SIG-M5 (cell line): ENCODE data around the gene HOXA1.

Experiments
- DNase-seq: peaks from one replicate; lab custom pipeline; 2025; lab: John Stamatoyannopoulos, UW

Gene HOXA1

DNA sequence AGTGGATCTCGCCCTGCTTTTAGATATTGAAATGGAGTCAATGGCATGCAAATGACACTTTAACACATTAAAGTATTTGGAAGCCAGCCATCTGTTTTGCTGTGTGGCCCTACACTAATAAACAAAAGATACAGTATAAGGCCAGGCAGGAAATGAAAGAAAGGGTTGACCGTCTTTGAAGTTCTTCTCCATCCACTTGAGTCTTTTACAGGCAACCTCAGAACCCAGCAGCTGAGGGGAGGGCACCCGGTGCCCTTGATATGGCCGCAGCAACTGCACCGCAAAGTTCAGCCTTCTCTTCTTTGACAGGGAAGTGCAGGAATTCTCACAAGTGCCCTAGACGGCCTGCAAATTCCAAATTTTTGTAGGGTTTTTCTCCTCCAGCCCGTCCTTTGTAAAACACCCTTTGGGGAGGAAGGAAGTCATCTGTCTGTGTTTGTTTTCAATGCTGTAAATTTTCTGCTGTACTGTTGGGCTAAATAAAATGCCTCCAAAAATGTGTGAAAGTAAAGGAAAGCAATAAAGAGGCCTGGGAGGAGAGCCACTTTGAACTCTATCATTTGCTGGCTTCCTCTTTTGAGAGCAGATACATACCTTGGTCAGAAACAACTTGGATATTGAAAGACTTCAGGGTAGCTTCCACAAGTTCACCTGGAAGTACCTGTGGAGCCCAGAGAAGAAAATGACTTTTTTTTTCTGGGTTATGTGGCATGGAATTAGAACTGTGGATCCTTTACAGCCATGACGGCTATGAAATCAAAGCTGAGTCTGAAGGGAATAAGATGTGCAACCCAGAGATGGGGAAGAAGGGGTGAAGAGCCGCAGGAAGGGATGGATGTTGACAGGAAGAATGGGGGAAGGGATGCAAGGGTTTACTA, 3.6 kb downstream of the HOXA1 start:
- DNase-seq = no peak

DNA sequence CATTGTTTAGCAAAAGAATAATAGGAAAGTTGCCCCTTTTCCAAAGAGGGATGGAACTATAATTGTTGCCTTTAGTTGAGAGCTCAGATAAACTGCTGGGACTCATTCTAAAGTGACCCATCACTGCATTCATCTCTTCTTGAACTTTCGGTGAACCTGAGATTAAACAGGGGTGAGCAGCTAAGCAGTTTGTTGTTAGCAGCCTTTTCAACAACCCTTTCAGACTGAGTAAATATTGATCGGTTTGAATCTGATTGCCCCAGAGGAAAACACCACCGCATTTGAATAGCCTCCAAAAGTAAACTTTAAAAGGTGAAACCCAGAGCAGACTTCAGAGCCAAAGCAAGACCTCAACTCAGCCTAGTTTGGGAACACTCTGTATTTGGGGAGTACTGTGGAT, 4.7 kb downstream of the HOXA1 start:
- DNase-seq = no peak

DNA sequence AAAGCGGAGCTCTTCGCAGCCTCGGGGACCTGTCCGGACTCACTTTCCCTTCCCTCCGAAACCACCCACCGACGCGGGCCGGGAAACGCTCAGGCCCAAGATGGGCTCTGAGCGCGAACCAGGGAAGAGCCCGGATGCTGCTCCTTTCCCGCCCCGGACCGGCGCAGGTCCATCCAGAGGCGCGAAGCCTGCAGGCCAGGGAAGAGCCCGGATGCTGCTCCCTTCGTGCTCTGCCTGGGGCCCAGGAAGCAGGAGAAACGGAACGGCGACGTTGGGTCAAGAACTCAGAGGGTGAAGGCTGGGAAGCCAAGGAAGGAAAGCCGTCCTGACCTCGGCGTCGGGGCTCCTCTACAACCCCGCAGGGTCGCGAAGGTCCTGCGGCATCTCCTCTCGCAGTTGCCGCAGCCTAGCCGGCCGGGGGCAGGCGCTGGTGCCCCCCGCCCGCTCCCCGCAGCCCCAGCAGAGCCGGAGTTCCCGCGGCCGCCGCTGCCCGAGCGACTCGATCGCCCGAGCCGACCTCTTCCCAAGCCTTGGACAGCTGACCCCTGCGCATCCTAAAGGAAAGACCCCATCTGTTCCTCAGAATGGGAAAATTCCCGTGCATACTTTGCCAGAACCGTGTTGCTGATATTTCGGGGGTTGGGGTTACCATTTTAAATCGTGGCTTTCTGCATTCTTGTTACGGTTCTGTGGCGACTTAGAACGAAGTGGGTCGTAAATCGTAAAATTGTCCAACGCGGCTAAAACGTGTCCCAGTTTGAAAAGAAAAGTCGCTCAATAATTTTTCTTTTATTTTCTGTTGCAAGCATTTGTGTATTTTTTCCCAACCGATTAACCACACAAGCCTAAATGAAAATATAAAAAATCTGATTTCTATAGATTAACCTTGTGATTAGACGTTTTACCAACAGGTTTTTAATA, 7.5 kb downstream of the HOXA1 start:
- DNase-seq = no peak

DNA sequence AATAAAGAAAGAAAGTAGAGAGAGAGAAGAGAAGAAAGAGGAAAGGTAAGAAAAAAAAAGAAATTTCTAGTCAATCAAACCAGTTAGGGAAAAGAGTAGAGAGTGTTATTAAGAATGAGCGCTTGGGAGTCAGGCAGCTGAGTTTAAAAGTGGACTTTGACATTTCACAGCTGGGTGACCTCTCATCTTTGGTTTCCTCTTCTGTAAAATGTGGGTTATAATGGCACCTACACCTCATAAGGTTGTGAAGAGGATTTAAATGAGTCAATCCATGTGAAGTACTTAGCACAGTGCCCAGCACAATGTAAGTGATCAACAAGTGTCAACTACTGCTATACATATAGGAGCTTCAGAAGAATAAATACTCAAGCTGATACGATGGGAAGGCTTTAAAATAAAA, 12.2 kb downstream of the HOXA1 start:
- no peak for DNase-seq

DNA sequence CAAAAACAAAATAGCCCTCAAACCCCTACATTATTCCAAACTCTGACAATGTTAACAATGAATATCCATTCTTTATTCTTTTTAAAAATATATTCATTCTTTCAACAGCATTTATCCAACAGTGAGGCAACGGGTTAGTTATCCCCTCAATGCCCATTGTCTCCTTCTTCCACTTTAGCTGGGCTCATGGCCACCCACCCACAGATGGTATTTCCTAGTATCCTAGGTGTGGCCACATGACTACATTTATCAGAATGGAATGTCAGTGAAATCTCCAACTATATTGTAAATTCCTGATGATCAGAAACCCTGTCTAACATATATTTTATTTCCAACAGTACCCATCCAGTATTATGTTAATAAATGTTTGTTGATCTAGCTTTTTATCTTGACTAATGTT, 13.6 kb downstream of the HOXA1 start:
- DNase-seq = no peak

DNA sequence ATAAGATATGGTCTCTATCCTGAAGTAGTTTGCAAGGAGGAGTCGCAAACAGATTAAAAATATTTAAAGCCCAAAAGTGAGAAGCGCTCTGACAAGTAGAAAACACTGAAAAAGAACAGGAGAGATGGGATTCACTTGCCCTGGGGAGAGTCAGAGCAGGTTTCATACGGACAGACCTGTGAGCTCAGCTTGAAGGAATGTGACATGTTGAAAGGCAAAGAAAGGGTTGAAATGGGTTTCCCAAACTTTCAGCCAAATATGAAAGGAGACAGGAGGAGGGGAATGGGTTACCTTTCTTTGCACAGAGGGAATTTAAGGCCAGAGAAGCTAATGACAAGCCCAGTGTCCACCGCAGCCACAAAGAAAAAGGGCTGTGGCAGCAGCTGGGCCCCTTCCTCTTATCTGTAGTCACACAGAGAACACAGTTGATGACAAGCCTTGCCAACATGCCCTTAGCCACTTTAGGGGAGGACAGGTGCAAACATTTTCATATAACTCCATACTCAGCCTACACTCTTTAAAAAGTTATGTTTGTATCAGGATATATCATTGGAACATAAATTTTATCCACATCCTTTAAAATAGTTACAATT, 14.9 kb downstream of the HOXA1 start:
- no peak for DNase-seq

DNA sequence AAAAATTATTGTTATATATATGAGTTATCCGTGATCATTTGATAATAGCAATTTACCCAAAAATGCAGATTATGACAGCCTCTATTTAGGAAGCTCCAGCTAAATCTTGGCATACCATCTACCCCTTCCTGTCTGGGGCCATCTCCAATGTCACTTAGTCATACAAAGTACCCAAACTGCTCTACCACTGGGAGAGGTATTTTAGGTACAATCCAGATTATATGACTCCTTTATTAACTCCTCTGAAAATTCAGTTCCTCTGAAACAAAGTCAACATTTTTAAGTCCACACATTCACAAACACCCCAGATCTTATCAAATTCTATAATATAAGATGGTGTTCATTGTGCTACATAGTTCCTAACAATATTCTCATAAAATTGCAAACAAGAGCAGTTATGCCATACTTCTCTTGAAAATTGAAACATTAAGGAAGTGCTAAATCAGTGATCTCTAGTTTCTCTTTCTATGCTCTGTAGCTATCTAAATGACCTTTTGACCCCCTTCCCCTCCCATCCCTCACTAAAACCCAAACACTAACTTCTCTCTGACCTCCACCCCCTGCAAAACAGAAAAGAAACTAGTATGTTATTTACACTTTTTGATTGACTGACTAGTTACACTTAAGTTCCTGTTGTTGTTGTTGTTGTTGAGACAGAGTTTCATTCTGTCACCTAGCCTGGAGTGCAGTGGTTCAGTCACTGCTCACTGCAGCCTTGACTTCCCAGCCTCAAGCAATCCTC, 16.4 kb downstream of the HOXA1 start:
- no peak for DNase-seq

DNA sequence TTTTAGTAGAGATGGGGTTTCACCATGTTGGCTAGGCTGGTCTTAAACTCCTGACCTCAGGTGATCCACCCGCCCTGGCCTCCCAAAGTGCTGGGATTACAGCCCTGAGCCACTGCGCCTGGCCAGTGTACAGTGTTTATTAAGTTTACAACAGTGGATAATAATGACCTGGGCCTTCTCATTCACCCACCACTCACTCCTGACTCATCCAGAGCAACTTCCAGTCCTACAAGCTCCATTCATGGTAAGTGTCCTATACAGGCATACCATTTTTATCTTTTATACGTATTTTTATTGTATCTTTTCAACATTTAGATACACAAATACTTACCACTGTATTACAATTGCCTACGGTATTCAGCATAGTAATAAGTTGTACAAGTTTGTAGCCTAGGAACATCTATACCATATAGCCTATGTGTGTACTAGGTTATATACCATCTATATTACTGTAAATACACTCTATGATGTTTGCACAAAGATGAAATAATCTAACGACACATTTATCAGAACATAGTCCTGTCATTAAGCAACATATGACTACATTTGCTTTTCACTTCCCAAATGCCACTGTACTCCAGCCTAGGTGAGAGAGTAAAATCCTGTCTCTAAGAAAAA, 17.1 kb downstream of the HOXA1 start:
- no peak for DNase-seq

DNA sequence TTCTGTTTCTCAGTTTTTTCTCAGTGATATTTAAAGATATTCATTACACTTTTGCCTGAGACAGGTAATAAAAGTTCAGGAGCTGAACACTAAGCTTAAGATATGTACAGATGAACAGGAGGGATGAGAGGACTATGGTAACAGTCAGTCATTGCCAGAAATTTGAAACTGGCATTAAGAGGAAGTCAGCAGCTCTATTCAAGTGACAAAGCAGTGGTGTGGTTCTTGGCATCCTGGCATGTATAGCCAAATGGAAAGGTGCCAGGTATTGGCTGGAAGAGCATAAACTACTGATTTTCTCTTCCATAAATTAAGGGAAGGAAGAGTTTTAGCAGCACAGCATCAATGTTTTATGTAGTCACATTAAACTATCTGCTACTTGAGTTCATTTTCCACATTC, 22.7 kb downstream of the HOXA1 start:
- no peak for DNase-seq

DNA sequence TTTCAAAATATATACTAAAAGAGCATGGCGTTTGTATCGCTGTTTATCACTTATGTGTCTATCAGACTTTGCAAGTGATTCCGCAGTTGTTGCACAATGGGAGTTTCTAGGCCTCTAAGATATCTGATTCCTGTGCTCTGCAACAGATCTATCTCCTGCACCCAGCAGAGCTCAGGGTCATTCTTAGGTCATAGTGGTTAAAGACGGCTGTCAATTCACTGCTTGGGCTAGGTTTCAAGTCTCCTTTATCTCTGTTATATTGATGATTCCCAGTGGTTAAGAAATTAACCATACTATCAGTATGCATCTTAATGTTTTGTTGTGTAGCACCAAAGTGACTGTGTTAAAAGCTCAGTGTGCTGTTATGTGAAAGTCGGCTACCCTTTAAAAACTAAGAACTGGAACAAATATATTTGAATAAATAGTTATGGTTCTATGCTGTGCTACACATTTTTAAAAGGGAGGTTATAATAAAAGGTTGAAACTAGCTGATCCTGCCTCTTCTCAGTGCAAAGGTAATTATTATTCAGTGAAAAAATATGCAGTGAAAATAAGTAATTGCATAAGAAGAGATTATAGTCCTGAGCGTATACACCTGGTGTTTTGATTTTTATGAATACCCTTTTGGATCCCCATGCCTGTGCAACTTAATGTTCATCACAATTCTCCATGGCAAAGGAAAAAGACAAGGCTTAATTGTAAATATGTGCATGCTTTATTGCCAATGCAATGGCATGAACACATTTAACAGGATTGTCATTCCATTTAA, 24.0 kb downstream of the HOXA1 start:
- DNase-seq = no peak

DNA sequence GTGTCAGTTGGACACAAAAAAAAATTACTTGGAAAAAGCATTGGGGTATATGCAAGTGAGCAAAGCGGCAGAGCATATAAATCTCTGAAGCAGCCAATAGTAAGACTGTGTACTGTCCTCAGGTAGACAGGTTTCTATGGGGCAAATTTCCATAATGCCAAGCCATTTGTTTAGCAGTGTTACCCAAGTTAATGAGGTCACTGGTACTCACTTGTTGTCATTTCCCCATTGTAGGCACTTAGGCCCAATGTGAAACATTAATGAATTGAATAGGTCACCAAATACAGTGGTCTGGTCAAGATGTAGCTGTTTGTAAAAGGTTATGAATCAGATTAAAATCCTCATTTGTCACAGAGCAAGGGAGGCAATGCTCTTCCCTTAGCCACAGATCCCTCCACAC, 27.5 kb downstream of the HOXA1 start:
- DNase-seq = no peak

DNA sequence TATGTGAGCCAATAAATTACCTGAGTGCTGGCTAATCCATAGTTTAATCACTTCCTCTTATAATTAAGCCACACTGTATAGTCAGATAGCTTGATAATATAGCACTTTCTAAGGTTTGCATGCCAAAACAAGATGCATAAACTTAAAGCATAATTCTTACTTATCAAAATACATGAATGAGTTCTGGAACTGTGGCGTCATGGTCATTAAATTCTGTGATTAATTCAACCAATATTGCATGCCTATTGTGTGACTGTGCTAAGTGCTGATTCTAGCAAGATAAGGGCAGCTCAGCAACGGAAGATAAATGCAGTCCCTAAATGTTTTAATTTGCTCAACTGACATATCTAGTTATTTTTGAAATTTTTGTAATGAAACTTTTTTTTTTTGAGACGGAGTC, 29.7 kb downstream of the HOXA1 start:
- no peak for DNase-seq

DNA sequence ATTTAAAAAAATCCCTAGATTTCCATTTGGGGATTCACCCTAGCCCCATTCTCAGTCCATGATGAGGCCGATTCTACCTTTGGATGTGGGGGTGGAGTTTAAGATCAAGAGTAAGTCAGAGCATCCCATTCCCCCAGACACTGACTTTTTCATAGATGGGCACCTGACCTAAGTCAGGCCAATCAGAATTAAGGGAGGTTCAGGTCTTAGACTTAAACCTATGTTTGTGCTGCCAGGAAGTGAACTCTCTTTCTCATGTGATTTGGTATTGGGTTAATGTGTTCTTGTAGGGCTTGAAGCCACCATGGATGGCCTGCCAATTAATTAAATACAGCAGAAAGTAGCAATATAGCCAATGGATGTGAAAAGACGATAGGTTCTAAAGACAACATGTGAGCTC, 30.1 kb downstream of the HOXA1 start:
- DNase-seq = no peak

DNA sequence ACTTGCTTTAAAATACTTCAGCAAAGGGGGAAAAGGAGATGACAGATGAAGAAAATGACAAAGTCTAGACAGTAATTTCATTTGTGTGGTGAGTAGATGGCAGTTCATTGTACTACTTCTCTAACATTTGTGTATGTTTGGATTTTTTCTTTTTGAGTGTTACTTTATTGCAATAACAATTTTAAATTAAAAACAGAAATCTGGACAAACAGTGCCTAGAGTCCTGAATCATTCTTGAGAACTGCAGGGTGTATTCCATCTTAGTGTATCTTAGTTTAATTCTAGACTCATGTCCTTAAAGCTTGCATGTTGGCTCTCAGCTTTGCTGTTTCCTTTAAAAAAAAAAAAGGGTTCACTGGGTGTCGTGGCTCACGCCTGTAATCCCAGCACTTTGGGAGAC, 31.1 kb downstream of the HOXA1 start:
- DNase-seq = no peak

DNA sequence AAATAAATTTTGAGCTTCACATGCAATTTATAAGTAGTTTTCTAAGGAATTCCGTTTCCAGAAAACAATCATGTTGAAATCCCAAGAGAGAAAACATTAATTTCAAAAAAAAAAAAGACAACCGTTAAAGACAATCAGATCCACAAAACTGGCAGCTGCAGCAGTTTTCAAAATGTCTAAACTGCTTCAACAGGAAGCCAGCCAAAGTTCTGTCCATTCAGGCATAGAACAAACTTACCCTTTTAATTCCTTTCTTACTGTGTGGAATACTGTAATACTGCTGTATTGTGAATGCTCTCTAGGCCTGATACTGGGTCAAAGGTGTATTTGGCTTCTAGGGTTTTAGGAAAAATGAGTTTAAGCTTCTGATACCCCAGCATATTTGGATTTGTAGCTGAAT, 31.6 kb downstream of the HOXA1 start:
- no peak for DNase-seq

DNA sequence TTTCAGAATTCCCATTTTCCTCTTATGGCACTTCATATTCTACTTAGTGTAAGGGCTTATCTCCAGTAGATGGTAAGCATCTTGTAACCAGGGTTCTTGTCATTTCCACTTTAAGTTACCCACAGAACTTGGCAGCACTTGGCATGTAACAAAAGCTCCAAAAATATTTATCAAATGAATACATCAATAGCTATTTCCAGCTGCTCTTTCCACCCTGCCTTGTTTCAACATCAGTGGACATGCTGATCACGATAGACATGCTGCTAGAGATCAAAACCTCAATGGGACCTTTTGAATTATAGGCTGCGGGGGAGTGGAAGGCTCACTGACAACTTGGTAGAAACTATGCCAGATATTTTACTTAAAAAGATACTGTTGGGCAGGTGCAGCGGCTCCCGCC, 32.9 kb downstream of the HOXA1 start:
- DNase-seq = no peak

DNA sequence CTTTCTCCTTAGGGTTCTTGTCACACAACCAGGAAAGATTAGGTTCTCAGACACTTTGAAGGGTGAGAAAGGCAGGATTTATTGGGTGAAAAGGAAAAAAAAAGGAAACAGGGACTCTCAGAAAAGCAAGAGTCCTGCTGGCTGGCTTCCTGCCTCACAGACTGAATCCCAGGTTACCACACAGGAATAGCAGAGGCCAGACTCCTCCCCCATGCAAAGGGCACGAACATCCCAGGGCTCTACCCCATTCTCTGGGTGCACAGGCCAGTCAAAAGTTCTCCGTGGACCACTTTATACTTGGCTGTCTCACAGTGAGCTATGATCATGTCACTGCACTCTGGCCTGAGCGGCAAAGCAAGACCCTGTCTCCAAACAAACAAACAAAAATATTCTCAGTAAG, 42.6 kb downstream of the HOXA1 start:
- no peak for DNase-seq

DNA sequence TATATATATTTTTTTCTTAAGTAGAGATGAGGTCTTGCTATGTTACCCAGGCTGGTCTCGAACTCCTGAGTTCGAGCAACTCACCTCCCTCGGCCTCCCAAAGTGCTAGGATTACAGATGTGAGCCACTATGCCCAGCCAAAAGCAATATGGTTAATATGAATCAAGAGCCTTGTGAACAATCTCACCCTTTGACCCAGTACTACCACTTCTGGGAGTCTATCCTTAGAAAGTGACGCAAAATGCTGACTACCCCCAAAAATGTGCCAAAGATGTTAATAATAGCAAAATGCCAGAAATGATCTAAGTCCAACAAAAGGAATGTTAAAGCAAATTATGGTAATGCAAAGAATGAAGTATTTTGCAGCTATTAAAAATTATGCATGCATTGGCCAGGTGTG, 44.3 kb downstream of the HOXA1 start:
- DNase-seq = no peak

DNA sequence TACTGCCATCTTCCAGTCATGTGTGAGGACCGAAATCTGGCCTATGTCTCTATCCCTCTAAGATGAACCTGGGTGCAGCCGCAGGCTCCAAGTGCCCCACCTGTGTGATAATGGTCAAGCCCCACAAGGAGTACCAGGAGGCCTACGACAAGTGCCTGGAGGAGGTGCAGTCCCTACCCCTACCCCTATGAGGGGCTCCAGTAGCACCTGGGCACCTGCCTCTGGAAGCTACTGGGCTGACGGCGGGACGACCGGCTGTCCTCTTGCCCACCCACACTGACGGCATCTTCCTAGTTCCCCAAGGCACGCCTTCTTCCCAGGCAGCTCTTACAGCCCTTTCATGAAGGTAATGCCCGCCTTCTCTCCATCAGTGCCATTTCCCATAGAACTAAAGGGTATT, 47.4 kb downstream of the HOXA1 start:
- no peak for DNase-seq

DNA sequence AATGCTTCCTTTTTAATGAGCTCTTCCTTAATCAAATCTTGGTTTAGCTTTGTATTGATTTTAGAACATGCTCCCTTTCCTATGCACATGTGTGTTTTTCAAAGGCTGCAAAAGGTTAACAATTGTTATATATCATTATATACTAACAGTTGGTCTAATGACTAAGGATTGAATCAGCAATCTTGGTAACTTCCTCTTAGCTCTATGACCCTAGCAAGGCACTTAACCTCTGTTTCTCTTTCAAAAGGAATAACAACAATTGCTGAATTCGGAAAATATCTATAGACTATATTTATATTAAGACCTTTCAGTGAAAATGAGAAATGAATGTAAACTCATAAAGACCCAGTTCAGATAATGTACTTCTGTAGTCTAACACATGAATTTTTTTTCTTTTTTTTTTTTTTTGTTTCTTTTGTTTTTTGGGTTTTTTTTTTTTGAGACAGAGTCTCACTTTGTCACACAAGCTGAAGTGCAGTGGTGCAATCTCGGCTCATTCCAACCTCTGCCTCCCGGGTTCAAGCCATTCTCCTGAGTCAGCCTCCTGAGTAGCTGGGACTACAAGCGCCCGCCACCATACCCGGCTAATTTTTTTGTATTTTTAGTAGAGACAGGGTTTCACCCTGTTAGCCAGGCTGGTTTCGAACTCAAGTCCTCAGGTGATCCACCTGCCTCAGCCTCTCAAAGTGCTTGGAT, 48.8 kb downstream of the HOXA1 start:
- no peak for DNase-seq
